GM23338 (cell line): ENCODE results near the gene ST6GALNAC3.

Experiments used
- CREB1 ChIP-seq: fragments of 250-450 bp; sonication (Bioruptor Pico); IDR thresholded peaks from 2 replicates; pipeline ENCODE4 v1.5.0; 2020; ENCODE audit warnings: low read depth, mild to moderate bottlenecking, moderate library complexity
- EZH2 ChIP-seq: fragments of 200-600 bp; sonication (generic); IDR thresholded peaks from one replicate; pipeline ENCODE4 v1.8.0; 2017; ENCODE audit warnings: antibody characterized with exemption, mild to moderate bottlenecking, low read depth; ENCODE audit not compliant: unreplicated experiment
- EZH2phosphoT487 ChIP-seq: fragments of 200-600 bp; sonication (generic); IDR thresholded peaks from one replicate; pipeline ENCODE4 v1.8.1; 2018; ENCODE audit warnings: antibody characterized with exemption; ENCODE audit not compliant: unreplicated experiment
- JUNB ChIP-seq: IDR thresholded peaks from one replicate; pipeline ENCODE4 v1.6.1; 2016; ENCODE audit warnings: antibody characterized with exemption; ENCODE audit not compliant: unreplicated experiment
- NANOG ChIP-seq: IDR thresholded peaks from 2 replicates; pipeline ENCODE4 v1.6.1; 2016; ENCODE audit warnings: antibody characterized with exemption, borderline replicate concordance
- POLR2AphosphoS5 ChIP-seq: IDR thresholded peaks from 2 replicates; pipeline ENCODE4 v1.6.1; 2016; ENCODE audit warnings: antibody characterized with exemption, low read depth
- REST ChIP-seq: IDR thresholded peaks from one replicate; pipeline ENCODE4 v1.6.1; 2018; ENCODE audit warnings: antibody characterized with exemption; ENCODE audit not compliant: unreplicated experiment
- ZNF114 ChIP-seq: fragments of 250-450 bp; sonication (Bioruptor Pico); IDR thresholded peaks from 2 replicates; pipeline ENCODE4 v1.5.0; 2020; ENCODE audit warnings: mild to moderate bottlenecking, moderate library complexity
- ZNF331 ChIP-seq: fragments of 250-450 bp; sonication (Bioruptor Pico); IDR thresholded peaks from 2 replicates; pipeline ENCODE4 v1.5.0; 2020; ENCODE audit warnings: low read depth, mild to moderate bottlenecking, moderate library complexity
- TF ChIP-seq, protein P1 (sequence below), 2 experiments: fragments of 200-600 bp in 1 of 2; sonication (generic) in 1 of 2; conservative IDR thresholded peaks; 2 replicates each; pipeline versions ENCODE4 v1.5.1 to v1.6.1; 2016 to 2017; ENCODE audit warnings: antibody characterized with exemption in 2 of 2, low read depth in 2 of 2, mild to moderate bottlenecking in 2 of 2, moderate library complexity in 1 of 2
- TF ChIP-seq, protein P2 (sequence below): fragments of 250-450 bp; sonication (Bioruptor Pico); IDR thresholded peaks from 2 replicates; pipeline ENCODE4 v1.5.0; 2020; ENCODE audit warnings: mild to moderate bottlenecking, moderate library complexity

DNA sequence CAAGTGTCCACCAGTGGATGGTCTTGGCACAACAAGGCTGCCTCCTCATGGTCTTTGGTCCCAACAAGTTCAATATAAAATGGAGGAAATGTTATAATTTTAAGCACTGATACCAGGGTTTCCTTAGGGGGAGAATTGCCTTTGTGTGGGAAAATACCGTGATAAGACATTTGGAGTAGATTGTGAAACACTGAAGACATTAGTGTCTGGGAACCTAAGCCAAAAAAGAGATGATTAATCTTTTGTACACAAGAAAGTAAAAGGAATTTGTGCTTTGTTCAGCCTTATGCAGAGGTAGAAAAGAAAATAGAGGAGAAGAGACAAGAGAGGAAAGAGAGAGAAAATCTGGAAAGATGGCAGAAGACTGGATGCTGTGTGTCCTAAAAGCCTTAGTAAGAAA lies 36.1 kb downstream of the ST6GALNAC3 start:
- TF ChIP-seq, protein P1, sequence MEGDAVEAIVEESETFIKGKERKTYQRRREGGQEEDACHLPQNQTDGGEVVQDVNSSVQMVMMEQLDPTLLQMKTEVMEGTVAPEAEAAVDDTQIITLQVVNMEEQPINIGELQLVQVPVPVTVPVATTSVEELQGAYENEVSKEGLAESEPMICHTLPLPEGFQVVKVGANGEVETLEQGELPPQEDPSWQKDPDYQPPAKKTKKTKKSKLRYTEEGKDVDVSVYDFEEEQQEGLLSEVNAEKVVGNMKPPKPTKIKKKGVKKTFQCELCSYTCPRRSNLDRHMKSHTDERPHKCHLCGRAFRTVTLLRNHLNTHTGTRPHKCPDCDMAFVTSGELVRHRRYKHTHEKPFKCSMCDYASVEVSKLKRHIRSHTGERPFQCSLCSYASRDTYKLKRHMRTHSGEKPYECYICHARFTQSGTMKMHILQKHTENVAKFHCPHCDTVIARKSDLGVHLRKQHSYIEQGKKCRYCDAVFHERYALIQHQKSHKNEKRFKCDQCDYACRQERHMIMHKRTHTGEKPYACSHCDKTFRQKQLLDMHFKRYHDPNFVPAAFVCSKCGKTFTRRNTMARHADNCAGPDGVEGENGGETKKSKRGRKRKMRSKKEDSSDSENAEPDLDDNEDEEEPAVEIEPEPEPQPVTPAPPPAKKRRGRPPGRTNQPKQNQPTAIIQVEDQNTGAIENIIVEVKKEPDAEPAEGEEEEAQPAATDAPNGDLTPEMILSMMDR (conservative IDR thresholded peaks at IDR 0.05; ENCODE audit: low read depth in 2 of 2), result no peak
- TF ChIP-seq EZH2, result no peak
- TF ChIP-seq EZH2phosphoT487, result no peak
- no peak for TF ChIP-seq POLR2AphosphoS5
- TF ChIP-seq JUNB, result no peak
- TF ChIP-seq REST, result no peak
- no peak for TF ChIP-seq ZNF331 (CRISPR knock-in tag)
- TF ChIP-seq NANOG, result no peak
- TF ChIP-seq ZNF114, result no peak
- TF ChIP-seq, protein P2, sequence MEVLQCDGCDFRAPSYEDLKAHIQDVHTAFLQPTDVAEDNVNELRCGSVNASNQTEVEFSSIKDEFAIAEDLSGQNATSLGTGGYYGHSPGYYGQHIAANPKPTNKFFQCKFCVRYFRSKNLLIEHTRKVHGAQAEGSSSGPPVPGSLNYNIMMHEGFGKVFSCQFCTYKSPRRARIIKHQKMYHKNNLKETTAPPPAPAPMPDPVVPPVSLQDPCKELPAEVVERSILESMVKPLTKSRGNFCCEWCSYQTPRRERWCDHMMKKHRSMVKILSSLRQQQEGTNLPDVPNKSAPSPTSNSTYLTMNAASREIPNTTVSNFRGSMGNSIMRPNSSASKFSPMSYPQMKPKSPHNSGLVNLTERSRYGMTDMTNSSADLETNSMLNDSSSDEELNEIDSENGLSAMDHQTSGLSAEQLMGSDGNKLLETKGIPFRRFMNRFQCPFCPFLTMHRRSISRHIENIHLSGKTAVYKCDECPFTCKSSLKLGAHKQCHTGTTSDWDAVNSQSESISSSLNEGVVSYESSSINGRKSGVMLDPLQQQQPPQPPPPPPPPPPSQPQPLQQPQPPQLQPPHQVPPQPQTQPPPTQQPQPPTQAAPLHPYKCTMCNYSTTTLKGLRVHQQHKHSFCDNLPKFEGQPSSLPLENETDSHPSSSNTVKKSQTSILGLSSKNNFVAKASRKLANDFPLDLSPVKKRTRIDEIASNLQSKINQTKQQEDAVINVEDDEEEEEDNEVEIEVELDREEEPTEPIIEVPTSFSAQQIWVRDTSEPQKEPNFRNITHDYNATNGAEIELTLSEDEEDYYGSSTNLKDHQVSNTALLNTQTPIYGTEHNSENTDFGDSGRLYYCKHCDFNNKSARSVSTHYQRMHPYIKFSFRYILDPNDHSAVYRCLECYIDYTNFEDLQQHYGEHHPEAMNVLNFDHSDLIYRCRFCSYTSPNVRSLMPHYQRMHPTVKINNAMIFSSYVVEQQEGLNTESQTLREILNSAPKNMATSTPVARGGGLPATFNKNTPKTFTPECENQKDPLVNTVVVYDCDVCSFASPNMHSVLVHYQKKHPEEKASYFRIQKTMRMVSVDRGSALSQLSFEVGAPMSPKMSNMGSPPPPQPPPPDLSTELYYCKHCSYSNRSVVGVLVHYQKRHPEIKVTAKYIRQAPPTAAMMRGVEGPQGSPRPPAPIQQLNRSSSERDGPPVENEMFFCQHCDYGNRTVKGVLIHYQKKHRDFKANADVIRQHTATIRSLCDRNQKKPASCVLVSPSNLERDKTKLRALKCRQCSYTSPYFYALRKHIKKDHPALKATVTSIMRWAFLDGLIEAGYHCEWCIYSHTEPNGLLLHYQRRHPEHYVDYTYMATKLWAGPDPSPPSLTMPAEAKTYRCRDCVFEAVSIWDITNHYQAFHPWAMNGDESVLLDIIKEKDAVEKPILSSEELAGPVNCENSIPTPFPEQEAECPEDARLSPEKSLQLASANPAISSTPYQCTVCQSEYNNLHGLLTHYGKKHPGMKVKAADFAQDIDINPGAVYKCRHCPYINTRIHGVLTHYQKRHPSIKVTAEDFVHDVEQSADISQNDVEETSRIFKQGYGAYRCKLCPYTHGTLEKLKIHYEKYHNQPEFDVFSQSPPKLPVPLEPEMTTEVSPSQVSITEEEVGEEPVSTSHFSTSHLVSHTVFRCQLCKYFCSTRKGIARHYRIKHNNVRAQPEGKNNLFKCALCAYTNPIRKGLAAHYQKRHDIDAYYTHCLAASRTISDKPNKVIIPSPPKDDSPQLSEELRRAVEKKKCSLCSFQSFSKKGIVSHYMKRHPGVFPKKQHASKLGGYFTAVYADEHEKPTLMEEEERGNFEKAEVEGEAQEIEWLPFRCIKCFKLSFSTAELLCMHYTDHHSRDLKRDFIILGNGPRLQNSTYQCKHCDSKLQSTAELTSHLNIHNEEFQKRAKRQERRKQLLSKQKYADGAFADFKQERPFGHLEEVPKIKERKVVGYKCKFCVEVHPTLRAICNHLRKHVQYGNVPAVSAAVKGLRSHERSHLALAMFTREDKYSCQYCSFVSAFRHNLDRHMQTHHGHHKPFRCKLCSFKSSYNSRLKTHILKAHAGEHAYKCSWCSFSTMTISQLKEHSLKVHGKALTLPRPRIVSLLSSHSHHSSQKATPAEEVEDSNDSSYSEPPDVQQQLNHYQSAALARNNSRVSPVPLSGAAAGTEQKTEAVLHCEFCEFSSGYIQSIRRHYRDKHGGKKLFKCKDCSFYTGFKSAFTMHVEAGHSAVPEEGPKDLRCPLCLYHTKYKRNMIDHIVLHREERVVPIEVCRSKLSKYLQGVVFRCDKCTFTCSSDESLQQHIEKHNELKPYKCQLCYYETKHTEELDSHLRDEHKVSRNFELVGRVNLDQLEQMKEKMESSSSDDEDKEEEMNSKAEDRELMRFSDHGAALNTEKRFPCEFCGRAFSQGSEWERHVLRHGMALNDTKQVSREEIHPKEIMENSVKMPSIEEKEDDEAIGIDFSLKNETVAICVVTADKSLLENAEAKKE (CRISPR knock-in tag), result no peak
- TF ChIP-seq CREB1 (CRISPR knock-in tag), result no peak
